ENCODE data around the gene SLC6A12.

- TF ChIP-seq CTCF (IDR thresholded peaks at IDR 0.05; ENCODE audit: poor library complexity, severe bottlenecking) (no peak), POLR2AphosphoS5 (IDR thresholded peaks at IDR 0.05) (no peak), EZH2 (IDR thresholded peaks at IDR 0.05; ENCODE audit: borderline replicate concordance, insufficient read depth, low read length, poor library complexity, severe bottlenecking) (no peak), TAF1 (IDR thresholded peaks at IDR 0.05; ENCODE audit: low read depth) (no peak), REST (IDR thresholded peaks at IDR 0.05; ENCODE audit: borderline replicate concordance) (no peak), EP300 (conservative IDR thresholded peaks at IDR 0.05; ENCODE audit: poor library complexity, severe bottlenecking) (no peak)
These were observed 22.4 kb downstream of the SLC6A12 start for GRCh38 chr12:191541-191940.
